GM21526 (cell line): ENCODE results near the gene AK6.
"Not testable (repeated sequence)": the region's sequence is repeated elsewhere in the genome, so short reads cannot be mapped to it uniquely, and the experiment has no call there.

Experiments used
- ATAC-seq: cut with Tn5 transposase; IDR thresholded peaks from one replicate; pipeline ENCODE4 v1.9.1; 2021; ENCODE audit warnings: moderate library complexity; ENCODE audit not compliant: unreplicated experiment, low FRiP score

Gene AK6

GRCh38 chr5:69341520-69342161 is 27.7 kb downstream of the AK6 start:
- ATAC-seq = no peak

DNA sequence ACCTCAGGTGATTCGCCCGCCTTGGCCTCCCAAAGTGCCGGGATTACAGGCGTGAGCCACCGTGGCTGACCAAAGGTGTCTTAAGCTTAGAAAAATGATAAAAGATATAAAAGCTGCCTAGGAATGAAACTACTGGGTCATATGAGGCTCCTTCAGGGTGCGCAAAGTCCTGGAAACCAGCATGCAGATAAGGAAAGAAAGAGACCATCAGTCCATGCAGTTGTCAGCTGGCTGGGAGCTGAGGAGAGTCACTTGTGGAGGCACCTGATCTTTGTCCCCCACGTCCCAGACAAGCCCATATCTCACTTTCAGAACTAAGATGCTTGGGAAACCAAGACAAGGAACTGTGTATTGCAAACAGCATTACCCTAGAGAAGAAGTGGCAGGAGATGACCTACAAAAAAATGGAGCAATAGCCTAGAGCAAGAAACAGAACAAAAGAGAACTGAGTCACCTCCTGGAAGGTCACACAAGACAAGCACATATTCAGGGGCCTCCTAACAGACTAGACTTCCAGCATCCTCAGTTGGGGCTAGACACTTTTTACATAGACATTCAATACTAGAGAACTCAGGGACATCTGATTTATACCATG is 33.9 kb downstream of the AK6 start:
- no peak for ATAC-seq

DNA sequence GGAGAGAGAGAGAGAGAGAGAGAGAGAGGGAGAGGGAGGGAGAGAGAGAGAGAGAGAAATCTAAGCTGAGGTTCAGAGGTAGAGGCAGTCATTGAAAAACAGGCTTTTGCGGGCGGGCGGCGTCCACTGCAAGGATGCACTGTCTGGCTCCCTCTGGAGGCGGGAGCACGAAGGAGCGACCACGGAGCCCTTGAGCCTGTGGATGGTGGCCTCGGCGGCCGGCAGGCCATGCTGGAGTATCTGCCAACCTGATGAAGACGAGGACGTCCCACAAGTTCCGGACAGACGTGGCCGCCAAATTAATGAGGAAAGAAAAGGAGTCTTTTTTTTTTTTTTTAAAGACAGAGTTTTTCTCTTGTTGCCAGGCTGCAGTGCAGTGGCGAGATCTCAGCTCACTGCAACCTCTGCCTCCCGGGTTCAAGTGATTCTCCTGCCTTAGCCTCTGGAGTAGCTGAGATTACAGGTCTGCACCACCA is 34.5 kb downstream of the AK6 start:
- ATAC-seq = peak; percentile 51

DNA sequence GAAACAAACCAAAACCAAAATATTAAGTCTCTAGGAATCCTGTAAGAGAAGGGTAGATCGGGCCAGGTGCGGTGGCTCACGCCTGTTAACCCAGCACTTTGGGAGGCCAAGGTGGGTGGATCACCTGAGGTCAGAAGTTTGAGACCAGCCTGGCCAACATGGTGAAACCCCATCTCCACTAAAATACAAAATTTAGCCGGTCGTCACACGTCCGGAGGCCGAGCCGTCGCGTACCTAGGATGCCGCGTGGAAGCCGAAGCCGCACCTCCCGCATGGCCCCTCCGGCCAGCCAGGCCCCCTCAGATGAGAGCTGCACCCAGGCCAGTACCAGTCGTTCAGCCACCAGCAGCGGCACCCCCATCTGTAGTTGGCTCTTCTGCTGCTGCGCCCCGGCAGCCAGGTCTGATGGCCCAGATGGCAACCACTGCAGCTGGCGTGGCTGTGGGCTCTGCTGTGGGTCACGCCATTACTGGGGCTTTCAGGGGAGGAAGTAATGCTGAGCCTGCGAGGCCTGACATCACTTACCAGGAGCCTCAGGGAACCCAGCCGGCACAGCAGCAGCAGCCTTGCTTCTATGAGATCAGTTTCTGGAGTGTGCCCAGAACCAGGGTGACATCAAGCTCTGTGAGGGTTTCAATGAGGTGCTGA is 35.5 kb downstream of the AK6 start:
- ATAC-seq = not testable (repeated sequence)

- ATAC-seq = no peak
These were observed 37.5 kb downstream of the AK6 start for GRCh38 chr5:69331528-69332445.

DNA sequence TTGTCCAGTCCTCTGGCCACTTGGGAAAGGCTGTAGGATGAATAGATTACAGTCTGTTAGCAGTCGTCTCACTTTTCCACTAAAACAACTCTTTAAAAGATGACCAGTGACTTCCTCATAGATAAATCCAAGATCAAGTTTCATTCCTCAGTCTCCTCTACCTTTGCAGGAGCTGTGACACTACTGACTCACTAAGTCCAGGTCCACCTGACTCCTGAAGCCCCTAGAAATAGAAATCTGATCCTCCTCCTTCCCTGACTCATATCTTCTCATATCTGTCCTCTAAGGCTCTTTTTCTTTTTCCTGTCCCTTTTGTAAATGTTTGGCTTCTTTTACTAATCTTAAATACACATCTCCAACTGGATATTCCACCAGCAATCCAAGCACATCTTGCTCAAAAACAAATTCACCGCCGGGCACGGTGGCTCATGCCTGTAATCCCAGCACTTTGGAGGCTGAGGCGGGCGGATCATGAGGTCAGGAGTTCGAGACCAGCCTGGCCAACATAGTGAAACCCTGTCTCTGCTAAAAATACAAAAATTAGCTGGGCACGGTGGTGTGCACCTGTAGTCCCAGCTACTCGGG is 39.3 kb downstream of the AK6 start:
- no peak for ATAC-seq

DNA sequence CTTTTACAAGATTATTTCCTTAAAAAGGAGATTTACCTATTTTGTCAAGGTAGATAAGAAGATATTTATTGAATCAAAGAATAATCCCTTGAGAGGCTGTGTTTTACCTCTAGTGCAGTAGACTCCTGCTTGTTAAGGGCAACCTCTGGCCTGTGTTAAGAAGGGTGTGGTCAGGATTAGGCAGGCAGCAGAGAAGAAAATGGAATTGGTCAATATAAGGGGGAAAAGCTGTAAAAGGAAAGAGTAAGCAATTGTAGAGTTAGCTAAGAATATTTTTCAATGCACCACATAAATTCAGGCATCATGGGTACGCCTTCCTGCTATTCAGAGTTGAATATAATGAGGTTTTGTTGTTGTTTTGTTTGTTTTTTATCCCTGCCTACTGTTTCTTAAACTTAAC is 43.0 kb downstream of the AK6 start:
- no peak for ATAC-seq

DNA sequence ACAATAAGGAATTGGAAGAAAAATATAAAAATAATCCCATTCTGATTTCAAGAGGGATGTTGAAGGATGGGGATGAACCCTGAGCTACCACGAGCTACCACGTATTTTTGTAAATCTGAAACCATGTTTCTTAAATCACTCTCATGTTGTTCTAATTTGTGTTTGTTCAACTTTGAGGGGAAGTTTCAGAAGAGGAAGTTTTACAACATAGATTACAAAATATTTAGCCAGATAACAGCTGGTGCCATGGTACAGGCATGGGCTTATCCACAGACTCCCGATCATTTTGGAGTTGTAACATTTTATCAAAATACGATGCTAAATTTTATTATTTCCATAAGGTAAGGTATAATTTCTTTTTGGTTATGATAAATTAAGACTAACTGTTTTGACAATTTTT is 51.9 kb downstream of the AK6 start:
- ATAC-seq = no peak

DNA sequence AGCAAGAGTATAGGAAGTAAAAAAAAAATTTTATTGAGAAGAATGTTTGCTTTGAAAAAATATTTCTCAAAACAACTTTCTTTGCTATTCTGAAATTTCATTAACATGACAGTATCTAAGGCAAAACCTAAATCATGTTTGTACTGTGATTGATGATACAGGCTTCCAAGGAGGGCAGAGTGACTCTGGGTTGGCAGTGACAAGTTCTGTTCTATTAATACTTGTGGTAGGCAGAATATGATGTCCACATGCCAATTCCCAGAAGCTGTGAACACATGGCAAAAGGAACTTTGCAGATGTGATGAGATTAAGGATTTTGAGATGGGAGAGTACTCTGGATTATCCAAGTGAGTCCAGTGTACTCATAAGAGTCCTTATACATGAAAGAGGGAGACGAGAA is 53.3 kb downstream of the AK6 start:
- no peak for ATAC-seq

GRCh38 chr5:69313428-69313827 is 55.9 kb downstream of the AK6 start:
- no peak for ATAC-seq

- ATAC-seq = no peak
These were observed 56.7 kb downstream of the AK6 start for GRCh38 chr5:69312459-69313160.

GRCh38 chr5:69309380-69309779 is 59.9 kb downstream of the AK6 start:
- no peak for ATAC-seq

DNA sequence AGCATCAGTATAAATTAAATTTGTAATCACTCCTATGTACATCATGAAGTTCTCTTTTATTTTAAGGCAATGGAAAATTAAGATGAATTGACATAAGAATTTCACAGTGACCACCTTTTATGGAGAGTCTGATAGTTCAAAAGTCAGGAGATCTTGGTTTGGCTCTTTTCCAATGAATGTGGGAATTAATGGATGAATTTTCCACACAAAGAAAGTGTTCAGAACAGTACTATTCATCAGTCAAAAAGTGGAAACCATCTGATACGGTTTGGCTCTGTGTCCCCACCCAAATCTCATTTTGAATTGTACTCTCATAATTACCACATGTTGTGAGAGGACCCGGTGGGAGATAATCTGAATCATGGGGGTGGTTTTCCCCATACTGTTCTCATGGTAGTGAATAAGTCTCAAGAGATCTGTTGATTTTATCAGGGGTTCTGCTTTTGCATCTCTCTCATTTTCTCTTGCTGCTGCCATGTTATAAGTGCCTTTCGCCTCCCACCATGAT is 61.2 kb downstream of the AK6 start:
- ATAC-seq = no peak

GRCh38 chr5:69305512-69305911 is 63.8 kb downstream of the AK6 start:
- no peak for ATAC-seq
